ENCODE data around the gene OR9G4.

DNA sequence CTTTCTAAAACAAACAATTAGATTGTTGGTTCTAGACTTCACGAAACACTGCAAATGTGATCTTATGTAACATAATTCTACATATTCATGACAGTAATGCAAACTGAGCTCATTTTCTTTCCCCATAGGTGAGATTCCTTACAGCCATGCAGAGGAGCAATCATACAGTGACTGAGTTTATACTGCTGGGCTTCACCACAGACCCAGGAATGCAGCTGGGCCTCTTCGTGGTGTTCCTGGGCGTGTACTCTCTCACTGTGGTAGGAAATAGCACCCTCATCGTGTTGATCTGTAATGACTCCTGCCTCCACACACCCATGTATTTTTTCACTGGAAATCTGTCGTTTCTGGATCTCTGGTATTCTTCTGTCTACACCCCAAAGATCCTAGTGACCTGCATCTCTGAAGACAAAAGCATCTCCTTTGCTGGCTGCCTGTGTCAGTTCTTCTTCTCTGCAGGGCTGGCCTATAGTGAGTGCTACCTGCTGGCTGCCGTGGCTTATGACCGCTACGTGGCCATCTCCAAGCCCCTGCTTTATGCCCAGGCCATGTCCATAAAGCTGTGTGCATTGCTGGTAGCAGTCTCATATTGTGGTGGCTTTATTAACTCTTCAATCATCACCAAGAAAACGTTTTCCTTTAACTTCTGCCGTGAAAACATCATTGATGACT lies 48.1 kb downstream of the OR9G4 start:
- TF ChIP-seq, protein P1, sequence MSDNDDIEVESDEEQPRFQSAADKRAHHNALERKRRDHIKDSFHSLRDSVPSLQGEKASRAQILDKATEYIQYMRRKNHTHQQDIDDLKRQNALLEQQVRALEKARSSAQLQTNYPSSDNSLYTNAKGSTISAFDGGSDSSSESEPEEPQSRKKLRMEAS (IDR thresholded peaks at IDR 0.05), result no peak
- TF ChIP-seq EZH2 (conservative IDR thresholded peaks at IDR 0.05; ENCODE audit: low read depth, low read length) (no peak), EED (CRISPR knock-in tag; IDR thresholded peaks at IDR 0.05) (no peak), RELA (CRISPR knock-in tag; IDR thresholded peaks at IDR 0.05) (no peak), XRCC5 (optimal IDR thresholded peaks at IDR 0.05; ENCODE audit: low read length) (no peak), KDM1A (CRISPR knock-in tag; IDR thresholded peaks at IDR 0.05) (no peak), ZNF644 (CRISPR knock-in tag; IDR thresholded peaks at IDR 0.05; ENCODE audit: low read depth) (no peak), POLR2AphosphoS5 (IDR thresholded peaks at IDR 0.05; ENCODE audit: low read depth, low read length) (no peak), SOX6 (IDR thresholded peaks at IDR 0.05) (no peak), SOX6 (CRISPR knock-in tag; IDR thresholded peaks at IDR 0.05) (no peak), ZNF234 (CRISPR knock-in tag; conservative IDR thresholded peaks at IDR 0.05) (no peak), ZFX (CRISPR knock-in tag; IDR thresholded peaks at IDR 0.05; ENCODE audit: low read depth) (no peak), SP2 (CRISPR knock-in tag; IDR thresholded peaks at IDR 0.05) (no peak), CBFB (CRISPR knock-in tag; IDR thresholded peaks at IDR 0.05) (no peak)
- TF ChIP-seq, protein P2, sequence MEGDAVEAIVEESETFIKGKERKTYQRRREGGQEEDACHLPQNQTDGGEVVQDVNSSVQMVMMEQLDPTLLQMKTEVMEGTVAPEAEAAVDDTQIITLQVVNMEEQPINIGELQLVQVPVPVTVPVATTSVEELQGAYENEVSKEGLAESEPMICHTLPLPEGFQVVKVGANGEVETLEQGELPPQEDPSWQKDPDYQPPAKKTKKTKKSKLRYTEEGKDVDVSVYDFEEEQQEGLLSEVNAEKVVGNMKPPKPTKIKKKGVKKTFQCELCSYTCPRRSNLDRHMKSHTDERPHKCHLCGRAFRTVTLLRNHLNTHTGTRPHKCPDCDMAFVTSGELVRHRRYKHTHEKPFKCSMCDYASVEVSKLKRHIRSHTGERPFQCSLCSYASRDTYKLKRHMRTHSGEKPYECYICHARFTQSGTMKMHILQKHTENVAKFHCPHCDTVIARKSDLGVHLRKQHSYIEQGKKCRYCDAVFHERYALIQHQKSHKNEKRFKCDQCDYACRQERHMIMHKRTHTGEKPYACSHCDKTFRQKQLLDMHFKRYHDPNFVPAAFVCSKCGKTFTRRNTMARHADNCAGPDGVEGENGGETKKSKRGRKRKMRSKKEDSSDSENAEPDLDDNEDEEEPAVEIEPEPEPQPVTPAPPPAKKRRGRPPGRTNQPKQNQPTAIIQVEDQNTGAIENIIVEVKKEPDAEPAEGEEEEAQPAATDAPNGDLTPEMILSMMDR (CRISPR knock-in tag; IDR thresholded peaks at IDR 0.05), result no peak
